Vagina (tissue), 2 donors: ENCODE measurements around the gene POU2F3. TPM values are rescaled to one million over a fixed set of nuclear protein-coding genes. Genes with fewer than 3 reads are reported as not detected.

ENCODE experiments used
- DNase-seq, 2 donors: peaks; one replicate each; pipeline ENCODE4 v3.0.0-alpha.2; 2017; ENCODE audit errors: extremely low spot score in 2 of 2
- H3K27ac ChIP-seq: fragments of 200-600 bp; sonication (generic); one replicate; pipeline ENCODE4 v1.5.1; 2019
- H3K27me3 ChIP-seq: fragments of 200-600 bp; sonication (generic); one replicate; pipeline ENCODE4 v1.5.1; 2019
- H3K36me3 ChIP-seq, 2 donors: fragments of 200-600 bp; sonication (generic); one replicate each; pipeline ENCODE4 v1.5.1; 2017 to 2019
- H3K4me1 ChIP-seq: fragments of 200-600 bp; sonication (generic); one replicate; pipeline ENCODE4 v1.5.1; 2019
- H3K4me3 ChIP-seq, 2 donors: fragments of 200-600 bp; sonication (generic); 1 replicate in 1 of 2; 2 replicates in 1 of 2; pipeline ENCODE4 v1.5.1; 2016 to 2019
- H3K9me3 ChIP-seq: fragments of 200-600 bp; sonication (generic); one replicate; pipeline ENCODE4 v1.5.1; 2019
- POLR2A ChIP-seq, 2 donors: fragments of 450-650 bp; IDR thresholded peaks; one replicate each; pipeline ENCODE4 v1.6.1; 2017; ENCODE audit warnings: antibody characterized with exemption in 2 of 2, mild to moderate bottlenecking in 2 of 2, moderate library complexity in 2 of 2
- POLR2AphosphoS5 ChIP-seq, 2 donors: sonication (generic); formaldehyde crosslinking; IDR thresholded peaks; one replicate each; pipeline ENCODE4 v1.9.0; 2017; ENCODE audit warnings: antibody characterized with exemption in 2 of 2, mild to moderate bottlenecking in 2 of 2, low read depth in 1 of 2; ENCODE audit not compliant: insufficient read depth in 1 of 2
- intact Hi-C: fragments of 100-400 bp; cut with DNase I; formaldehyde crosslinking; loops from one replicate; pipeline ENCODE4 v1.15.1; 2023
- total RNA-seq: library from RNA; depleted of rRNA; stranded (reverse); fragments of >200 nt; gene quantifications from one replicate; pipeline ENCODE4 v1.2.3, GENCODE V29; 2016
- TF ChIP-seq, protein P1 (sequence below), 3 experiments: fragments of 450-650 bp in 2 of 3; fragments of 200-600 bp in 1 of 3; sonication (generic) in 1 of 3; IDR thresholded peaks; one replicate each; pipeline ENCODE4 v1.5.1; 2017 to 2019; ENCODE audit warnings: antibody characterized with exemption in 3 of 3, mild to moderate bottlenecking in 2 of 3, moderate library complexity in 2 of 3

The POU2F3 gene
- total RNA-seq, 1 donor from 2014 or later: 2.7 TPM

DNA sequence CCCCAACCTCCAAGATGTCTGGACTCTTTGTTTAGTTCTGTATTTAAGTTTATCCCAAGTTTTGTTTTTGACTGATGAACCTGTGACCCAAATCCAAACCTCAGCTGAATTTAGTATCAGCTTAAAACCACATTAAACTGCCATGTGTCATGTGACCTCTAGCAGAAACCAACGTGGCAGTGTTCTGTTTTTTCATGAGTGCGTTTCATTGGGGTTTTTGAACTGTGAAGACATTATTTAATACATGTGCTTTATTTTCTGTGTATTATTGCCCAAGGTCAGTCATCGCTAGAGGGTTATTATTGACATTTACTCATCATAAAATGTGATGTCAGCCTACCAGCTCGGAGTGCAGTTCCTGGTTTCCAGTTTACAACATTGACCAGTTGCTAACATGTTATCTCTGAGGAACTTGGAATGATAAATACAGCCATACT, 86.9 kb downstream of the POU2F3 start:
- Histone ChIP-seq H3K4me1 (peaks cover 29% of the 10 kb centered on the region), H3K27ac (peak overlapping the region; percentile 89), H3K27me3 (no peaks in the 10 kb centered on the region), H3K36me3 (peaks cover 0 to 7% of the 10 kb centered on the region in 2 donors), H3K4me3 (no peak overlapping the region), H3K9me3 (no peaks in the 10 kb centered on the region)
- TF ChIP-seq, protein P1, sequence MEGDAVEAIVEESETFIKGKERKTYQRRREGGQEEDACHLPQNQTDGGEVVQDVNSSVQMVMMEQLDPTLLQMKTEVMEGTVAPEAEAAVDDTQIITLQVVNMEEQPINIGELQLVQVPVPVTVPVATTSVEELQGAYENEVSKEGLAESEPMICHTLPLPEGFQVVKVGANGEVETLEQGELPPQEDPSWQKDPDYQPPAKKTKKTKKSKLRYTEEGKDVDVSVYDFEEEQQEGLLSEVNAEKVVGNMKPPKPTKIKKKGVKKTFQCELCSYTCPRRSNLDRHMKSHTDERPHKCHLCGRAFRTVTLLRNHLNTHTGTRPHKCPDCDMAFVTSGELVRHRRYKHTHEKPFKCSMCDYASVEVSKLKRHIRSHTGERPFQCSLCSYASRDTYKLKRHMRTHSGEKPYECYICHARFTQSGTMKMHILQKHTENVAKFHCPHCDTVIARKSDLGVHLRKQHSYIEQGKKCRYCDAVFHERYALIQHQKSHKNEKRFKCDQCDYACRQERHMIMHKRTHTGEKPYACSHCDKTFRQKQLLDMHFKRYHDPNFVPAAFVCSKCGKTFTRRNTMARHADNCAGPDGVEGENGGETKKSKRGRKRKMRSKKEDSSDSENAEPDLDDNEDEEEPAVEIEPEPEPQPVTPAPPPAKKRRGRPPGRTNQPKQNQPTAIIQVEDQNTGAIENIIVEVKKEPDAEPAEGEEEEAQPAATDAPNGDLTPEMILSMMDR (IDR thresholded peaks at IDR 0.05): no peak
- TF ChIP-seq POLR2AphosphoS5 (IDR thresholded peaks at IDR 0.05; ENCODE audit: insufficient read depth in 1 of 2, low read depth in 1 of 2) (no peak), POLR2A (IDR thresholded peaks at IDR 0.05) (no peak)
- DNase-seq: no peak
- intact Hi-C loops: no loop called here

DNA sequence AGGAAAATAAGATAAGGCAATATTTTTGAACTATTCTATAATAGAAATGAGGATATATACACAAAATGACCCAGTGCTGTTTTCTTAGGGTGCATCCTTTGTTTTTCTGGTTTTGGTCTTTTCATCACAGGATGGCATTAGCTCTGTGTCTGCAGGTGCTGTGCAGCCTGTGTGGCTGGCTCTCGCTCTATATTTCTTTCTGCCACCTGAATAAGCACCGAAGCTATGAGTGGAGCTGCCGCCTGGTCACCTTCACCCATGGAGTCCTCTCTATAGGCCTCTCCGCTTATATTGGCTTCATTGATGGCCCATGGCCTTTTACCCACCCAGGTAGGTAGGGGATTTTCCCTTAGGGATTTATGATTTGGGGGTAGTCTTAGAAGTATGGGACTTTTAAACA, 87.4 kb downstream of the POU2F3 start:
- peaks cover 33% of the 10 kb centered on the region for H3K4me1 ChIP-seq
- H3K27ac ChIP-seq: no peak overlapping the region
- no peaks in the 10 kb centered on the region for H3K27me3 ChIP-seq
- intact Hi-C loops: no loop called here
- no peak overlapping the region for H3K4me3 ChIP-seq
- peaks cover 0 to 7% of the 10 kb centered on the region in 2 donors for H3K36me3 ChIP-seq
- TF ChIP-seq, protein P1 (IDR thresholded peaks at IDR 0.05): no peak
- TF ChIP-seq POLR2A (IDR thresholded peaks at IDR 0.05) (no peak), POLR2AphosphoS5 (IDR thresholded peaks at IDR 0.05; ENCODE audit: insufficient read depth in 1 of 2, low read depth in 1 of 2) (no peak)
- H3K9me3 ChIP-seq: no peaks in the 10 kb centered on the region
- no peak for DNase-seq

DNA sequence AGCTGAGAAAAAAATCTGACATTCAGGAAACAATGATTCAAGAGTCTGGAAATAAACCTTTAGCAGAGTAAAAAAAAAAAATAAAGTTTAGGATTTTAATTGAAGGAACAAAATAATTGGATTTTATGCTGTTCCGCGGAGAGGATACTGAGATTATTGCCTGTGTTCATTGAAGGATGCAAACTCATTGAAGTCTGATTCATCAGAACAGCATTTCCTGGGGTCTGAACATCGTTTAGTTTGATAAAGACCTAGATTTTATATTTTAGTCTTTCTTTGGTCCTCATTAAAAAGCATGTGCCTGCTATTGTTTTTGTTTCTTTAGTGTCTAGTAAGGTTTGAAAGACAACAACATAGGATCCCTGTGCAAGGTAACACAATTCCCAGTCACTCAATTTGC, 89.6 kb downstream of the POU2F3 start:
- intact Hi-C loops: no loop called here

DNA sequence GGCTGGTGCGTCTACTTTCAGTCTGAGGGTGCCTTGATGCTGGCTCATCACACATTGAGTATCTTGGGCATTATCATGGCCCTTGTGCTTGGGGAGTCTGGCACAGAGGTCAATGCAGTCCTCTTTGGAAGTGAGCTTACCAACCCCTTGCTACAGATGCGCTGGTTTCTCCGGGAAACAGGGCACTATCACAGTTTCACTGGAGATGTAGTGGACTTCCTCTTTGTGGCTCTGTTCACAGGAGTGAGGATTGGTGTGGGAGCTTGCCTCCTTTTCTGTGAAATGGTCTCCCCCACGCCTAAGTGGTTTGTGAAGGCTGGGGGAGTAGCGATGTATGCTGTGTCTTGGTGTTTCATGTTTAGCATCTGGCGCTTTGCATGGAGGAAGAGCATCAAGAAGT, 90.1 kb downstream of the POU2F3 start:
- intact Hi-C loops: no loop called here

More for the DNA sequence above, 89.6 kb downstream of the POU2F3 start:
- H3K36me3 ChIP-seq: peaks cover 0 to 7% of the 10 kb centered on the region in 2 donors
- H3K4me3 ChIP-seq: no peak overlapping the region
- H3K27ac ChIP-seq: no peak overlapping the region
- no peaks in the 10 kb centered on the region for H3K27me3 ChIP-seq
- peaks cover 55% of the 10 kb centered on the region for H3K4me1 ChIP-seq
- TF ChIP-seq POLR2AphosphoS5 (IDR thresholded peaks at IDR 0.05; ENCODE audit: insufficient read depth in 1 of 2, low read depth in 1 of 2): no peak
- TF ChIP-seq, protein P1 (IDR thresholded peaks at IDR 0.05): no peak
- TF ChIP-seq POLR2A (IDR thresholded peaks at IDR 0.05): no peak
- no peaks in the 10 kb centered on the region for H3K9me3 ChIP-seq
- DNase-seq: no peak

More for the DNA sequence above, 90.1 kb downstream of the POU2F3 start:
- no peak overlapping the region for H3K4me3 ChIP-seq
- DNase-seq: no peak
- peaks cover 55% of the 10 kb centered on the region for H3K4me1 ChIP-seq
- H3K36me3 ChIP-seq: peaks cover 0 to 7% of the 10 kb centered on the region in 2 donors
- no peaks in the 10 kb centered on the region for H3K27me3 ChIP-seq
- TF ChIP-seq, protein P1 (IDR thresholded peaks at IDR 0.05): no peak
- TF ChIP-seq POLR2AphosphoS5 (IDR thresholded peaks at IDR 0.05; ENCODE audit: insufficient read depth in 1 of 2, low read depth in 1 of 2) (no peak), POLR2A (IDR thresholded peaks at IDR 0.05) (no peak)
- H3K9me3 ChIP-seq: no peaks in the 10 kb centered on the region
- no peak overlapping the region for H3K27ac ChIP-seq
